NCI-H748 (cell line): ENCODE measurements around the gene OSBPL10.
"Not testable (repeated sequence)": the region's sequence is repeated elsewhere in the genome, so short reads cannot be mapped to it uniquely, and the experiment has no call there.

Source experiments
- DNase-seq: peaks from one replicate; lab custom pipeline; 2025; ENCODE audit not compliant: unreplicated experiment; lab: John Stamatoyannopoulos, UW

The OSBPL10 gene

GRCh38 chr3:31992995-31993394 is 11.9 kb upstream of the OSBPL10 start:
- not testable (repeated sequence) for DNase-seq

DNA sequence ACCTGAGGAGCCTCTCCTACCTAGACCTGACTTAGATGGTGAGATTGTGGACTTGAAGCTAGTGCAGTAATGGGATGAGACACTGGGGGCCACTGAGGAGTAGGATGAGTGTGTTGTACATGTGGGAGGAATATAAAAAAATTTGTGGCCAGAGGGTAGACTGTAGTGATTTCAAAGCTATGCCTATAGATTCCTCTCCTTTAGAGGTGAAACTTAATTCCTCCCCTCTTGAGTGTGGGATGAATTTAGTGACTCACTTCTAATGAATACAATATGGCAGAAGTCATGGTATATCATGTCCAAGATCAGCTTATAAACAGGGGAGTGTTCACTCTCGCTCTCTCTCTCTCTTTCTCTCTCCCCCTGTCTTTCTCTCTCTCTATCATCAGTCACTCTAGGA is 7.2 kb upstream of the OSBPL10 start:
- DNase-seq, result no peak

DNA sequence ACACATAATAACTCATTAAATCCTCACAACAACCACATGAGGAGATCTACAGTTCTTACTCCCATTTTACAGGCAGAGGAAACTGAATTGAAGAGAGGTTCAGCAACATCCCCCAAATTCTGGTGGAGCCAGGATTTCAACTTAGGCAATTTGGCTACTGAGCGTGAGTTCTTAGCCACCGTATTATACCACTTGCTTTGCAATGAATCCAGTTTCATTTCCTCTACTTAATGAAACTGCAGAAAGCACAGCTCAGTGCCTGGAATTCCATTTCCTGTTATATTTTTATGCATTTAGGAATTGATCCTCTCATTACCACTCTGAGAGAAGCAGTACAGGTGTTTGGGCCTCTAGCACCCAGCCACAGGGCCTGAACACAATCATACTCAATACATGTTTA is 4.8 kb upstream of the OSBPL10 start:
- no peak for DNase-seq

GRCh38 chr3:31984321-31984720 is 3.3 kb upstream of the OSBPL10 start:
- no peak for DNase-seq

DNA sequence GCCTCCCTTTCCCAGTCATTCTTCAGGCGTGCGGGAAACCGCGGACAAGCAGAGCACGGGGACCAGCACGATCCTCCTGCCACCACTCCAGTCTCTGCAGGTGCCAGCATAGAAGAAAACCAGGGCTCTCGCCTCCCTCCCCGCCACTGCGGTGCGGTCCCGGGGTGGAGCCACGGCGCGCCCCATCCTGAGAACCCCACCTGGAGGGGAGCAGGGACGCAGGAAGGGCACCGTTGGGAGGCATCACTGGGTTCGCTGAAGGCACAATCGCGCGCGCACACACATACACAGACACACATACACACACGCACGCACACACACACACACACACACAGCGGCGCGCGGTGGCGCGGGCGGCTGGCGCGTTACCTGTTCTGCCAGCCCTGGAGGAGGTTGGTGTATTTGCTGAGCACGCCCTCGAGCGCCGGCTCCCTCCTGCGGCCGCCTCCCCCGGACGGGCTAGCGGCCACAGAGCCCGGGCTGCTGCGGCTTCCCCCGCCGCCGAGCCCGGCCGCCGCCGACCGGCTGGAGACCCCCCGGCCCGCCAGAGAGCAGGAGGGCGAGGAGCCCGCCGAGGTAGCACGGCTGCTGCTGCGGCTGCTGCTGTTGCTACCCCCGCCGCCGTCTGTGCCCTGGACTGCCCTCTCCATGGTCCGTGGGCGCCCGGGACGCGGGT is 394 bp downstream of the OSBPL10 start:
- DNase-seq, result peak; percentile 87

- DNase-seq, result no peak
Observed at GRCh38 chr3:31979001-31979697, 1.9 kb downstream of the OSBPL10 start.

- peak; percentile 13 for DNase-seq
Observed at GRCh38 chr3:31978553-31978952, 2.5 kb downstream of the OSBPL10 start.

GRCh38 chr3:31977736-31978135 is 3.3 kb downstream of the OSBPL10 start:
- no peak for DNase-seq

DNA sequence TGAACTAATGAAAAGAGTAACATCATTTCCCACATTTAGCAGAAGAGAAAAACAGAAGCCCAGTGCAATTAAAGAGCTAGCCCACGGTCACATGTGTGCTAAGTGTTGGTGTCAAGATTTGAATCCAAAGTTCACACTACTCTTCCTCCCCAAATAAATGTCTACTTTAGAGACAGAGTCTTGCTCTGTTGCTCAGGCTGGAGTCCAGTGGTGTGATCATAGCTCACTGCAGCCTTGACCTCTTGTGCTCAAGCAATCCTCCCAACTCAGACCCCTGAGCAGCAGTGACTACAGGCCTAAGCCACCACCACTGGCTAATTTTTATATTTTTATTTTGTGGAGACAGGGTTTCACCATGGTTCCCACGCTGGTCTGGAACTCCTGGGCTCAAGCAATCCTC is 4.8 kb downstream of the OSBPL10 start:
- DNase-seq, result no peak

DNA sequence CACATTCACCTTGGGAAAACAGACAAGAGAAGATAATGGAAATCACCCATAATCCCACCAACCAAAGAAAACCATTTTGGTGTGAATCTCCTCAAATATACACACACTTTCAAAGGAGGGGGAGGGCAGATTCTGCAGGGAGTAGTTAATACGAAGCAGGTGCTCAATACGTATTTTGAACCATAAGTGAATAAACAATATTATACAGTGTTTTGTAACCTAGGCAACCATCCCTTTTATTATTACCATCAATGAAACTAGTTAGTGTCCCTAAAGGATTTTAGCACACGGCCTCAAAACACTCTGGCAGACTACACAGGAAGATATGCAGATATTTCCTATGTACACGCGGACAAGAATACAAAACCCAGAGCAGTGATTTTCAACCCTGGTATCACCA is 6.1 kb downstream of the OSBPL10 start:
- peak; percentile 72 for DNase-seq

DNA sequence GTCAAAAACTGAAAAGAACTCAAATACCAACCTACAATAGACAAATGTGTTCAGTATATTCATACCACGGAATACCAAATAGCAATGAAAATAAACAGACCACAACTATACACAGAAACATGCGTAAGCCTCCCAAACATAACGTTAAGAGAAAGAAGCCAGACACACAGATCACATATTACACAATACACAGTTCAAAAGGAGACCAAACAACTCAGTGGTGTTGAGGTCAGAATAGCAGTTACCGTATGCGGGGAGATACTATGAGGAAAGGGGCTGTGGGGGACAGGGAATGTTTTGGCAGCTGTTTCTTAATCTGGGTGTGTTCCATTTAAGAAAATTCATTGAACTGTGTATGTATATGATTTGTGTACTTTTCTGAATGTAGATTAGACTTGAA is 6.6 kb downstream of the OSBPL10 start:
- peak; percentile 36 for DNase-seq

DNA sequence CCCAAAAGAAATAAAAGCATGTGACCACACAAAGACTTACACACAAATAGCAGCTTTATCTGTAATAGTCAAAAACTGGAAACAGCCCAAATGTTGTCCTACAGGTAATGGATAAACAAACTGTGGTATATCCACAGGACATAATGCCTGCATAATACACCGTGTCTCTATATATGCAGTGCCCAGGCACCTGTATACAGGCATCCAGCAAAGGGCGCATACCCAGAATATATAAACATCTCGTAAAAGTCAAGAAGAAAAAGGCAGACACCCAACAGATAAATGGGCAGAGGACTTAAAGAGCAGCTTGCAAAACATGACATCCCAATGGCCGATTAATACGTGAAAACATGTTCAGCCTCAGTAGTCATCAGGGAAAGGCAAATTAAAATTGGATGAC is 7.2 kb downstream of the OSBPL10 start:
- no peak for DNase-seq

DNA sequence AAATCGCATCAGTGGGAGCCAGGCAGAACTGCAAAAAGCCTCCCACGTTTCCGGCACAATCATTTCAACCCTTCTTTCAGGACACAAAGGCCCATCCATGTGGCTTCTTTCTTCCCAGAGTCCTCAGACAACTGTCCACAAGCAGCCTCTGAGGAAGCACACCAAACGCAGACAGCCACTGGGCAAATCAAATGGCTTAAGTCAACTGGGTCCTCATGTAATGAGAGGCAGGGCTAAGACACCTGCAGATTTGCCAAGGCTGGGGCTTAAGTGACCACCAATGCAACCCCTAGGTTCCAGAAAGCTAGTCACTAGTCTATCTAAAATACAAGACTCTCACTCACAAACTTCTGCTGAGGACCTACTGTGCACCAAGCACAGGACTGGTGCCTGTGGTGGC is 8.0 kb downstream of the OSBPL10 start:
- DNase-seq, result no peak

DNA sequence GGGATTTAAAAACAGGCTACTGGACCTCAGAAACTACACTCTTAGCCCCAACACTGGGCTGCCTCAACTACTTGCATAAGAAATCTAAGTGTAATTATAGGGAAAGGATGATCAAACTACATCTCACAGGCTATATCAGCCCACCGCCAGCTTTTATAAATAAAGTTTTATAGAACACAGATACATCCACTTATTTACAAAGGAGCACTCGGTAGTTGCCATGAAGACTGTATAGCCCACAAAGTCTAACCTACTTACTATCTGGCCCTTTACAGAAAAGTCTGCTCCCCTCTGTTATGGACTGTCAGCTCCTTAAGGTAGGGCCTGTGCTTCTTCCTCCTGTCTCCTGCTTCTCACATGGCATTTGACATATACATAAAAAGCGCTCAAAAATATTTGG is 9.5 kb downstream of the OSBPL10 start:
- DNase-seq, result no peak

DNA sequence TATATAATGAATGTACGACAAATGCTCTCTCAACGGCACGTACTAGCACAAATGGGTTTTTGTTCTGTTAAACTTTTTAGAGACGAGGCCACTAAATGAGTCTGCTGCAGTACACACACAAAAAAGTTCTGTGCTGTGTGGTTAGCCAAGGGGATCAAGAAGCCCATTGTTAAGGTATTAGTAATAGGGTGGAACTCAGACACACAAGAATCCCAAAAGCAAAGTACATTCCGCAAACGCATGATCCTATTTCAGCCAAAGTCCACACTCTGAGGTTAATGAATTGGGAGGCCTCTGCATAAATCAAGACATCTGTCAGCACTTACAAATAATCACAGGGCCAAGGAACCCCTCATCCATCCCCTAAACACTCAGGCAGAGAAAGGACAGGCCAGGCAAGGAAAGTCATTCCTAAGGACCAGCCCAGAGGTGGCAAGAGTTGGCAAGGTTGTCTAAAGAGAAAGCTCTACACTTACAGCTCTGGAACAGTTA is 12.1 kb downstream of the OSBPL10 start:
- DNase-seq, result no peak

GRCh38 chr3:31968369-31968926 is 12.6 kb downstream of the OSBPL10 start:
- DNase-seq, result no peak

DNA sequence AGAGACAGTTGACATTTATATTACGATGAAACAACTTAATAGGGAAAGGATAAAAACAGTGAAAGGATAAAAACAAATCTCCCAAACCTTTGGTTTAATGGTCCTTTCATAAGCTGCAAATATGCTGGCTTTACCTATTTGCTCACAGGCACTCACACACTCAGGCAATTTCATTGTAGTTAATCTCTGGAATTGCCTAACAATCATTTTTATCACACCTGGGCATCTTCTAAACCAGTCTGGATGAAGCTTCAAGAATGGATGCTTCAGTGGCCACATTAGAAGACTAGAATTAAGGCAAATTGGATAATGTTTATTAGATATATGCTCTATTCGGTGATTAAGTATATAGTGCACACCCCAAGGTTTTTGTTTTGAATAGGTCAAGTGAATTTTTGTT is 13.5 kb downstream of the OSBPL10 start:
- peak; percentile 5 for DNase-seq

DNA sequence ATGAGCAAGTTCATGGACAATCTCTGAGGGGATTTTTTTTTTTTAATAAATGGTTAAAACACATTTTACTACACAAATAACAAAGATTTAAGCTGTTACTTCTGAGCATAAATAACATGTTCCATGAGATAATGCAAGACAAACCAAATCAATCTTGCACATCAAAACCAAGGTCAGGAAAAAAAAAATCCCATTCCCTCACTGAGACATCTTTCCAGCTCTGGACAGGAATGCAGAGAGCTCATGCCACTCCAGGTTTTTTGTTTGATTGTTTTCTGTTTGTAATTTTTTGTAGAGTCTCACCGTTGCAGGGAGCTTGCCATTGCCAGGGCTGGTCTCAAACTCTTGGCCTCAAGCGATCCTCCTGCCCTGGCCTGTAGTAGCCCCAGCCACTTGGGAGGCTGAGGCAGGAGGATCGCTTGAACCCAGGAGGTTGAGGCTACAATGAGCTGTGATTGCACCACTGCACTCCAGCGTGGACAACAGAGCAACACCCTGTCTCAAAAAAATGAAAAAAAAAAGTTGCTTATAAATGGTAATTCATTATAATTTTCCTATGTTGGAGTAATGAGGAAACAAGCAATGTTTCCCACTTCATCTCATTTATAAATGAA is 14.0 kb downstream of the OSBPL10 start:
- no peak for DNase-seq

DNA sequence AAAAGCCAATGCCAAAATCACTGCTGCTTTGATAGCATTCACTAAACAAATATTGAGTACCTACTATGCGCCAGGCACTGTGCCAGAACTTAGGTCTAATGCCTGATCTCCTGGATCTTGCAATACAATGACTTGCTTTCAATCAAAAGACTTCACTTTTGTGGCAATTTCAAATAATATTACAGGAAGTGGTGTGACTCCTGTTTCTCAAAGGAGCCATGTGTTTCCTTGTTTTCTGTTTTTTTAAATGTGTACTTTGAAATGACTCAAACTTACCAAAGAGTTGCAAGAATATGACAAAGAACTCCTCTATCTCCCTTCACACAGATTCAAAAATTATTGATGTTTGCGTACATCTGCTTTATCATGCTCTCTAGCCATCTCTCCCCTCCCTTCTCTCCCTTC is 18.3 kb downstream of the OSBPL10 start:
- peak; percentile 3 for DNase-seq

GRCh38 chr3:31960793-31961431 is 20.1 kb downstream of the OSBPL10 start:
- DNase-seq, result no peak
